KBM-7 (cell line): ENCODE results near the gene CECR2.
"Not testable (repeated sequence)": the region's sequence is repeated elsewhere in the genome, so short reads cannot be mapped to it uniquely, and the experiment has no call there.

Experiments
- DNase-seq: peaks from one replicate; pipeline ENCODE4 v3.0.0-alpha.2; 2015
- in situ Hi-C: fragments of 300-500 bp; cut with MboI; formaldehyde crosslinking; loops from 2 replicates; pipeline ENCODE4 v1.14.3; 2020; ENCODE audit warnings: low sequenced_read_pairs, low pct_unique_long_range_greater_than_20kb, mixed read lengths

The CECR2 gene

DNA sequence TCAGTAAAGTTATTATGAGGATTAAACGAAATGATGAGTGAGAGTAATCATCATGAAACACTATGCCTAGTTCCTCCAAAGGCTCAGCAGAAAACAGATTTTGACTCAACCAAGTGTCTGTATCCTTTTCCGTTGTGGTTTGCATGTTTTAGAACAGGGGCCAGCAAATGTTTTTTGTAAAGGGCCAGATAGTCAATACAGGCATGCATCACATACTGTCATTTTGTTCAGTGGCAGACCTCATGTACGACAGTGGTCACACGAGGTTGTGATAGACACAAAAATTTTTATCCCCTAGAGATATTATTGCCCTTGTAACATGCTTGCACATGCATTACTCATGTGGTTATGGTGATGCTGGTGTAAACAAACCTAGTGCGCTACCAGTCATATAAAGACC, 112.2 kb downstream of the CECR2 start:
- in situ Hi-C loops = loop anchor here (25.0 kb wide), 1 partner anchor 544 kb away; no protein-coding TSS in a partner anchor
- DNase-seq = peak; percentile 4

DNA sequence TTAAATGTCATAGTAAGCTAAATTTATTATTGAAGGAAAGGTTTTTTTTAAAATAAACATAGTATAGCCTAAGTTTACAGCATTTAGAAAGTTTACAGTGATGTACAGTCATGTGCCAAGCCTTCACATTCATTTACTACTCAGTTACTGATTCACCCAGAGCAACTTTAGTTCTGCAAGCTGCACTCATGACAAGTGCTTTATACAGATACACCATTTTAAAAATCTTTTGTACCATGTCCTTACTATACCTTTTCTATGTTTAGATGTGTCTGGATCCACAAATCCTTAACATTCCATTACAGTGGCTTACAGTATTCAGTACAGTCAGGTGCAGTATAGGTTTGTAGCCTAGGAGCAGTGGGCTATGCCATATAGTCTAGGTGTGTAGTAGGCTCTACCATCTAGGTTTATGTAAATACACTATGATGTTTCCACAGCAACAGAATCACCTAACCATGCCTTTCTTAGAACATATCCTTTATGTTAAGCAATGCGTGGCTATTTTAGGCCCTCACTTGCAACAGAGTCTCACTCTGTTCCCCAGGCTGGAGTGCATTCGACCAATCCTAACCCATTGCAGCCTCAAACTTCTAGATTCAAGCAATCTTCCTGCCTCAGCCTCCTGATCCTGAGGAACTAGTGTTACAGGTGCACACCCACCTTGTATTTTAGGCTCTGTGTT, 114.6 kb downstream of the CECR2 start:
- in situ Hi-C loops = loop anchor here (25.0 kb wide), 1 partner anchor 547 kb away; no protein-coding TSS in a partner anchor
- DNase-seq = no peak

DNA sequence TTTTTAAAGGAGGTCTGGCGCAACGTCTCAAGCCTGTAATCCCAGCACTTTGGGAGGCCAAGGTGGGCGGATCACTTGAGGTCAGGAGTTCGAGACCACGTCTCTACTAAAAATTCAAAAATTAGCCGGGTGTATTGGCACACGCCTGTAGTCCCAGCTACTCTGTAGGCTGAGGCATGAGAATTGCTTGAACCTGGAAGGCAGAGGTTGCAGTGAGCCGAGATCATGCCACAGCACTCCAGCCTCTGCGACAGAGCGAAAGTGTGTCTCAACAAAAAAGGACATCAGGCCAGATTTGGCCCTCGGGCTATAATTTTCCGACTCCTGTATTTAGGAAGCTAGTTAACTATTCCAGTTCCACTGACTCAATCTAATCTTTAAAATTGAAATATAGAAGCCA, 115.3 kb downstream of the CECR2 start:
- DNase-seq = no peak
- in situ Hi-C loops = loop anchor here (25.0 kb wide), 1 partner anchor 547 kb away; no protein-coding TSS in a partner anchor

DNA sequence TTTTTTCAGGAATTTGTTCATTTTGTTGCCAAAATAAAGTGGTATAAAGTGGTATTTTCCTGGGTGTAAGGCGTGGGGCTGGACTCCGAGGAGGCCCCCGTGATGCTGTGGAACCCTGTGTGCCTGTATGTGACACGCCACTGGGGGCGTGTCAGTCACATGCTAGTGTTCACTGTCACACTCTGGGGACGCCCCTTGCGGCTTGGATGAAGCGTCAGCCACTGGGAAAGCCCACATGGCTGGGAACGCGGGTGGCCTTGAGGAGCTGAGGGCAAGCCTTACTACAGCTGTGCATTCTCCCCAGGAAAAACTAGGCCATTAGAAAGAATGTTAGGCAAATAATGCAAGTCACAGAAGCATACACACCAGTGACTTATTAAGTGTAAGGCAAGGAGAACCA, 117.1 kb downstream of the CECR2 start:
- DNase-seq = no peak
- in situ Hi-C loops = loop anchor here (25.0 kb wide), 1 partner anchor 549 kb away; no protein-coding TSS in a partner anchor

DNA sequence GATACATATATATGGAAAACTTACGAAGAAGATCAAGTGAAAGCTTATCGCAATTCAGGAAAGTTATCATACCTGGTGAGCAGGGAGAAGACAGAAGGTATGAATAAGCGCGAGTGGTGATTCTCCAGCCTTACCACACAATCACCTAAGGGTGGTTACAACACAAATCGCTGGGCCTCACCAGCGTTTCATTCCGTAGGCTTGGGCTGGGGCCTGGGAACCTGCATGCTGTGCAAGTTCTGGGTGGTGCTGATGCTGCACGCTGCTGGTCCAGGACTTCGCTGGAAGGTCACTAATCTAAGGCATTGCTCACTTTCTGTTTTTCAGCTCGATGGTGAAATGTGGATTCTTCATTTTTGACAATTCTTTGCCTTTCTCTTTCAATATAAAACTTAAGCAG, 117.5 kb downstream of the CECR2 start:
- DNase-seq = no peak
- in situ Hi-C loops = loop anchor here (25.0 kb wide), 1 partner anchor 549 kb away; no protein-coding TSS in a partner anchor

DNA sequence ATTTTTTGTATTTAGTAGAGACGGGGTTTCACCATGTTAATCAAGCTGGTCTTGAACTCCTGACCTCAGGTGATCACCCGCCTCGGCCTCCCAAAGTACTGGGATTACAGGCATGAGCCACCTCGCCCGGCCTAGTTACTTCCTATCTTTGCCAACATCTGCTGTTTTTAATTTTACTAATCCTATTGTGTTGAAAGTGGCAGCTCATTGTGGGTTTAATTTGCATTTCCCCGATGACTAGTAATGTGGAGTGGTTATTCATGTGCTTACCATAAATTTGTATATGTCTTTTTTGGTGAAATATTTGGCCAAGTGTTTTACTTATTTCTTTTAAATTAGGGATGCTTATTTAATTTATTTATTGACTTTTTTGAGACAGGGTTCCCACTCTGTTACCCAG, 119.8 kb downstream of the CECR2 start:
- in situ Hi-C loops = loop anchor here (25.0 kb wide), 1 partner anchor 552 kb away; no protein-coding TSS in a partner anchor
- no peak for DNase-seq

DNA sequence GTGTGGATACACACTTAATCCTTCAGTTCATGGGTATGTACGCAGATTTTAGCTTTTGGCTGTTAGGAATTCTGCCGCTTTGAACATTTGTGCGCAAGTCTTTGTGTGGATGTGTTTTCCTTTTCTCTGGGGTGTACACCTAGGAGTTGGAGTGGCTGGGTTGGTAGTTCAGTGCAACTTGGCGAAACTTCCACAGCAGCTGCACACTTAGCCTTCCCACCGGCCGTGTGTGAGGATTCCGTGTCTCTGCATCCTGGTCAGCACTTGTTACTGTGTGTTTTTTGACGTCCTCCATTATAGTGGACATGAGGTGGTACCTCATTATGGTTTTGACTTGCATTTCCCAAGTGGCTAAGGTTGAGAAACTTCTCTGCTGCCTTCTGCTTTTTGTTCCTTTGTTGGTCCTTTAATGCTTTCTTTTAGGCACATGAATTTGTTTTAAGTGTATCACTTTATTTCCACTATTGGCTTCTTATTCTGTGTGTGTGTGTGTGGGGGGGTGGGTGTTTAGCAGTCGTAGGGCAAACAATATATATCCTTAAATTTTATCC, 121.9 kb downstream of the CECR2 start:
- in situ Hi-C loops = loop anchor here (10.0 to 25.0 kb wide), 3 partner anchors 64 to 554 kb away; no protein-coding TSS in a partner anchor
- no peak for DNase-seq

DNA sequence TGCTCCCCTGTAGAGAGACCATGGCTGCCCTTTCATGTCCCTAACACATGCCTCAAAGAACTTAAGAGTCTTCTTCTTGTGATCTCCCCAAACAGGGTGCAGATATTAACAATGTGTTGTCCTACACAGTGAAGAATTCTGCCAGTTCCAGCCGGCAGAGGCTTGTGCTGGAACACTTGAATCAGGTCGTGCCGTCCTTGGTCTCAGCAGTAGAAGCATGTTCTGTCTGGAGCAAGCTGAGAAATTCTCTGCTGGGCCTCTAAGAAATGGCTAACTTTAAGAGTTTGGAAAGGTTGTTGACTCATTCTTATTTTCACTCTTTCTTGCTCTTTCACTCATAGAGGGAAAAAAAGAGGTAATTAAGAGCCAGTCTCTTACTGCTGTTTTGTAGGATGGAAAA, 123.0 kb downstream of the CECR2 start:
- no peak for DNase-seq
- in situ Hi-C loops = loop anchor here (10.0 to 25.0 kb wide), 3 partner anchors 63 to 555 kb away; no protein-coding TSS in a partner anchor

DNA sequence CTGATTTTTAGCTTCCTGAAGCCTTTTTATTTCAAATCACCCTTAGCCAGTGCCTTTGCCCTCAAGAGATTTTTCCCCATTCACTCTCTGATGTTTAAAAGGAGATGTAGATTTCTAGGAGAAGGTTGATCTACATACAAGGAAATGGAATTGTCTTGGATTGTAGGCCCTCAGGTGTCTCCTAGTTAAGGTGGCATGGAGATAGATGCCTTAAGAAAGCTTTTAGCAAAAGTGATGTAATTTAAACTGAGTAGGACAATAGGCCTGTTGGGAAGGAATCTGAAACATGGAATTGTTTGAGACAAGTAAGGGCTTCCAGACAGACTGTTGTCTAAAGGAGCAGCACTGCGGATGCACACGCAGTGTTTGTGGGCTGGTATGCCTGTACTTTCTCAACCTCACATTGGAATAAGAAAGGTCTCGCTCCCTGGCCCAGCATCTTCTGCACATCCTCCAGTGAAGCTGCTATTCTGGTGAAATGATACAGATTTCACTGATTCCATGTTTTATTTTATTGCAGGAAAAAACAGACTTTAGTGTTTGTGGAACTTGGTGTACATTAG, 124.2 kb downstream of the CECR2 start:
- DNase-seq = no peak
- in situ Hi-C loops = loop anchor here (10.0 to 25.0 kb wide), 3 partner anchors 61 to 556 kb away; no protein-coding TSS in a partner anchor

DNA sequence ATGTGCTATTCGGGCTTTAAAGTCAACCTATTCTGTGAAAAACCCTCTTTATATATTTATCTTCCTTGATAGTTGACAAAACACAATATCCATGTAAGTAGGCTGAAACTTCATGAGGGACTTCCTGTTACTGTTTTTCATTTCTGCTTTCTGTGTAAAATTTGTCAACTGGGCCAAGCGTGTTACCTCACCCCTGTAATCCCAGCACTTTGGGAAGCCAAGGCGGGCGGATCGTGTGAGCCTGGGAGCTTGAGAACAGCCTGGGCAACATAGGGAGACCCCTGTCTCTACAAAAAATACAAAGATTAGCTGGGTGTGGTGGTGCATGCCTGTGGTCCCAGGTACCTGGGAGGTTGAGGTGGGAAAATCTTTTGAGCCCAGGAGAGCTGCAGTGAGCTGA, 127.6 kb downstream of the CECR2 start:
- DNase-seq = no peak
- in situ Hi-C loops = loop anchor here (10.0 to 25.0 kb wide), 3 partner anchors 58 to 560 kb away; no protein-coding TSS in a partner anchor

DNA sequence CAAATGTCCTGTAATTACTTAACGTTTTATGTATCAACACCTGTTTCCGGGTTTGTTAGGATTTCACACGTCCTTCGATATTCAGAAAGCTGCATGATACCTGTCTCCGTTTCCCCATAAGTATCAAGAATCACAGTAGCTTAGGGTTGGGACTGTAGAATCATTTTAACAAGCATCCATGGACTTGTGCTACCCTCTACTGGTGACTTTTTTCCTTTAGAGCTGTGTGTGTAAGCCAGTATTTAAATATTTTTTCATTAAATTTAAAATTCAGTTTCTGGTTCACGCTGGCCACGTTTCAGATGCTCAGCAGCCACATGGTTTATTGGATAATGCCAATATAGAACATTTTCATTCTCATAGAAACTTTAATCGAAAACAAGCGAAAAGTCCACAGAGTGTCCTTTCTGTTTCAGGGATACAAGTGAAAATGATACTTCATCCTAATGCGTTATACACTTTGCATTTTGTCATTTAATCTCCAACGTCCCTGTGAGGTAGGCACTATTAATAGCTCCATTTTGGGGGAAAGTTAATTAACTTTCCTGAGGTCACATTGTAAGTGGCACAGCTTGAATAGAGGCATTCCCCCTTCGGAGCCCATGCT, 132.5 kb downstream of the CECR2 start:
- in situ Hi-C loops = loop anchor here (10.0 to 25.0 kb wide), 2 partner anchors 89 to 327 kb away; no protein-coding TSS in a partner anchor
- DNase-seq = peak; percentile 84

DNA sequence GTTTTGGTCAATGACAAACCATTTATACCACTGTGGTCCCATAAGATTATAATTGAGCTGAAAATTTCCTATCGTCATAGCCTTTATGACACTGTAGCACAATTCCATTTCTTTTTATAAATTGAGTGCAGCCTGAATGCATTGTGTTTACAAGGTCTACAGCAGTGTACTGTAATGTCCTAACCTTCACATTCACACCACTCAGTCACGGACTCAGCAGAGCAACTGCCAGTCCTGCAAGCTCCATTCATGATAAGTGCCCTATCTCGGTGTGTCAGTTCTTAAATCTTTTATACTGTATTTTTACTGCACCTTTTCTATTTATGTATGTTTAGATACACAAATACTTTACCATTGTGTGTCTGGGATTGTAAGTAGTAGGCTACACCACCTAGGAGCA, 138.8 kb downstream of the CECR2 start:
- no peak for DNase-seq
- in situ Hi-C loops = loop anchor here (10.0 to 25.0 kb wide), 2 partner anchors 96 to 333 kb away; no protein-coding TSS in a partner anchor

DNA sequence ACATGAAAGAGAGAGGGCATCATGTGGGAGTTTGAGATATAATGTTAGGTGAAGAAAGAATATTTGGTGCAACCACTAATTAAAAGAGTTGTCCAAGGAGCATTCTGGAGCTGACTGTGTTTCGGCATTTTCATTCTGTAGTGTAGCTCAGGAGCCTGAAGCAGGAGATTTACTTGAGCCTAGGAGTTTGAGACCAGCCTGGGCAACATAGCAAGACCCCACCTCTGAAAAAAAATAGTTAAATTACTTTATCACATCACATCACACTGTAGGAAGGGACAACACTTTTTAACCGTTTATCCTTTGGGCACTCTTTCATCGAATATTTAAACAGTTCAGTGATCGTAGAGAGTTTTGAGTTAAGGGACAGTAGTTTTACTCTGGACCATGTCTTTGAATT, 143.7 kb downstream of the CECR2 start:
- in situ Hi-C loops = loop anchor here (10.0 to 25.0 kb wide), 2 partner anchors 101 to 428 kb away; partner anchors contain the start of gene IL17RA
- DNase-seq = no peak

DNA sequence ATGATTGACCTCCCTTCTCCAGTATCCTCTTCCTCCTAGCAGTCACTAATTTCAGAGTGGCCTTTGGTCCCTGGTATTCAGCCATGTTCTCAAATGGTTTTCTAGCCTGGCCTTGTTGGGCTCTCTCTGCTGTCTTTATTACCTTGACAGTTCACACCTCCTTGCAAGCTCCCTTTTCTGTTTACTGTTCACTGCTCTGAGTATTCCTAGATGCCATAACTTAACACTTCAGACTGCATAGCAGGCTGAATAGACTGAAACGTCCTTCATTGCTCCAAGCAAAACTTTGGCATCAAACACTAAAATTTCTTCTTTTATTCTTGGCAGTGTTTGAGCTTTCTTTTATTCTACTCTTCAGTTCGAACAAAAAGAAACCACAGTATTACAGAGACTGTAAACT, 144.4 kb downstream of the CECR2 start:
- no peak for DNase-seq
- in situ Hi-C loops = loop anchor here (10.0 to 25.0 kb wide), 2 partner anchors 101 to 429 kb away; partner anchors contain the start of gene IL17RA

DNA sequence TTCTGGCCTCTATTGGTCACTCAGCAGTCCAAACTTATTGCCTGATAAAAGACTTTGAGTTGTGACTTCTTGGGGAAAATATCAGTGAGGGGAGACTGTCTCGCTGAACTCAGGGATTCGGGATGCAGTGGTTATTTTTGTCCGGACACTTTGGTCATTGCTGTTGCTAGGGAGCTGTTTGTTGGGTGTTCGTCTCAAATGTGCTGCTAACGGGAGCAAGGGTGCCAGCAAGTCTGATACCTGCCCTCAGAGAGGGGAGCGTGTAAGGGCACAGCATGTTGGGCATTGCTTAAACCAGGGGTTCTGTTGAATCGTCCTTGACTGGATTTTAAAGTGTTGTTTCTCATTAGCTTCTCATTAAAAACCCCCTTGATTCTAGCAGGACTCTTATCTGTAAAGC, 144.8 kb downstream of the CECR2 start:
- DNase-seq = no peak
- in situ Hi-C loops = loop anchor here (10.0 to 25.0 kb wide), 2 partner anchors 102 to 429 kb away; partner anchors contain the start of gene IL17RA

DNA sequence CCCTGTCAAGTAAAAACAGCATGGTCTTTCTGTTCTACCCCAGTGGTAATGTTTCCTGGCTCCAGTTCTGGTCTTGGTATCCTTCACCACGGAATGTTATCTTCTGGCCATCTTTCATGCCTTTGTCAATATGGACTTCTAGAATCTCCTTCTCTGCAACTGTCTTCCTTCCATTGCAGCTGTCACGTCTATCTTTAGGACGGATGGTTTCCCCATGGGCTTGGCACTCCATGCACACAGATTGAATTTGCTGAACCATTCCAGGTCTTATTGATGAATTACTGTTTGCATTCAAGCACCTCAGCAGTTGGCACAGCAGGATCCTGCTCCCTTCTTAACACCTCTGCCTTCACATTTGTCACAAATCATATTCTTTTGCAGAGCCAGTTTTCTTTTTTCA, 149.1 kb downstream of the CECR2 start:
- DNase-seq = no peak
- in situ Hi-C loops = loop anchor here (10.0 to 25.0 kb wide), 2 partner anchors 106 to 434 kb away; partner anchors contain the start of gene IL17RA

DNA sequence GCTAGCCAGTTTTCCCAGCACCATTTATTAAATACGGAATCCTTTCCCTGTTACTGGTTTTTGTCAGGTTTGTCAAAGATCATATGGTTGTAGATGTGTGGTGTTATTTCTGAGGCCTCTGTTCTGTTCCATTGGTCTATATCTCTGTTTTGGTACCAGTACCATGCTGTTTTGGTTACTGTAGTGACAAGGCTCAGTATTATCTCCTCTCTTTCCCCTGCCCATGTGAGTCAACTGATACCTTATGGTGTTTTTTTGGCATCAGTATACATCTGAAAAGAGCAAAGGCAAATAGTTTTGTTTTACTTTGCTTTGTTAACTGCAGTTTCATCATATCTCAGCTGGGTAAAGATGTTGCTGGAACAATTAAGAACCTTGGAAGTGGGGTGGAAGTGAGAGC, 152.7 kb downstream of the CECR2 start:
- in situ Hi-C loops = loop anchor here (25.0 kb wide), 1 partner anchor 110 kb away; no protein-coding TSS in a partner anchor
- not testable (repeated sequence) for DNase-seq

DNA sequence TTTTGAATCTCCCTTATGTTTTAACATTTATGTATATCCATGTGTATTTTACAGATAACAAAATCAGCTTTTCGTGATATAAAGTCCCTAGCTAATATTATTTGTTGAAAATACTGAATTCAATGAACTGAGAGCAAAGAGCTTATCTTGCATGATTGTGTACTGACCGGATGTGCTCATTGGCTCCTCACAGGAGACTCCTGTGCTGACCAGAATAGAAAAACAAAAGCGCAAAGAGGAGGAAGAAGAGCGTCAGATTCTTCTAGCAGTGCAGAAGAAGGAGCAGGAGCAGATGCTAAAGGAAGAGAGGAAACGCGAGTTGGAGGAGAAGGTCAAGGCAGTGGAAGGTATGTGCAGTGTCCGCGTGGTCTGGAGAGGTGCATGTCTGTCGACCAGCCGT, 154.7 kb downstream of the CECR2 start:
- in situ Hi-C loops = loop anchor here (25.0 kb wide), 1 partner anchor 112 kb away; no protein-coding TSS in a partner anchor
- DNase-seq = no peak

DNA sequence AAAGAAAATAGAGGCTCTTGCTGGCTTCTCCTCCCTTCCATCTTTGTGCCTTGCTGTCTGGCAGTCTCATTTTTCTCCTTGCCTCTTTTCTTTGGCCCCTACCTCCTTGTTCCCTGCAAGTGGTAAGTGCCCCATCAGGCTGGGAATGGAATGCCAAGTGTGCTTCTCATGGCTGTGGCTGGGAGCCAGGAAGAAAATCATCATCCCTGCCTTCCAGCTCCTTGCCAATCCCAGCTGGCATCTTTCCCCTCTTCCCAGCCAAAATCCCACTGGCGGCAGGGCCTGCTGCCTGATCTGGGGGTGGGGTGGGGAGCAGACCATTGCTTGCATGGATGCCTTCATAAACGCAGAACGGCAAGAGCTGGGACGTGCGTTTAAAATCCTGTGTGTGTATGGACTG, 167.0 kb downstream of the CECR2 start:
- DNase-seq = no peak
- in situ Hi-C loops = no loop called here
